ENCODE measurements around the gene TMCO4. TPM values are rescaled to one million over a fixed set of nuclear protein-coding genes. Genes with fewer than 3 reads are reported as not detected.

Gene TMCO4
- total RNA-seq, 4 donors from 2014 or later: 19.0 to 26.6 (median 20.7) TPM

DNA sequence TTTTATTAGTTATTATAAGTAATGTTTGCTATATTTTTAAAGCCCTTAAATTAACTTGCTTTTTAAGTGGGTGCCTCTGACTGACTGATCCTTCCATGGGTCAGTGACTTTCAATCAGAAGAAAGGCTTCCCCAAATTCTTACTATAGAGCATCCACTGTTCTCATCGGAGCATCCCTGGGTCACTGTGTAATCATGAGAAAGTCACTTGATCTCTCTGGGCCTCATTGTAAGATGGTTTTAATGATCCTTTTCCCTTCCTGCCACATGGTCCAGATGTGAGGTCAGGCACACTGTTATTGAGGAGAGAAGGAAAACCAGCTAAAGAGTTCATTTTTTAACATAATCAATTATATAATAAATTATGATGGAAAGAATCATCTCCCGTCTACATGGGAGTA lies 166.6 kb downstream of the TMCO4 start:
- ATAC-seq (ENCODE audit: low FRiP score): no peak
- TF ChIP-seq, protein P1, sequence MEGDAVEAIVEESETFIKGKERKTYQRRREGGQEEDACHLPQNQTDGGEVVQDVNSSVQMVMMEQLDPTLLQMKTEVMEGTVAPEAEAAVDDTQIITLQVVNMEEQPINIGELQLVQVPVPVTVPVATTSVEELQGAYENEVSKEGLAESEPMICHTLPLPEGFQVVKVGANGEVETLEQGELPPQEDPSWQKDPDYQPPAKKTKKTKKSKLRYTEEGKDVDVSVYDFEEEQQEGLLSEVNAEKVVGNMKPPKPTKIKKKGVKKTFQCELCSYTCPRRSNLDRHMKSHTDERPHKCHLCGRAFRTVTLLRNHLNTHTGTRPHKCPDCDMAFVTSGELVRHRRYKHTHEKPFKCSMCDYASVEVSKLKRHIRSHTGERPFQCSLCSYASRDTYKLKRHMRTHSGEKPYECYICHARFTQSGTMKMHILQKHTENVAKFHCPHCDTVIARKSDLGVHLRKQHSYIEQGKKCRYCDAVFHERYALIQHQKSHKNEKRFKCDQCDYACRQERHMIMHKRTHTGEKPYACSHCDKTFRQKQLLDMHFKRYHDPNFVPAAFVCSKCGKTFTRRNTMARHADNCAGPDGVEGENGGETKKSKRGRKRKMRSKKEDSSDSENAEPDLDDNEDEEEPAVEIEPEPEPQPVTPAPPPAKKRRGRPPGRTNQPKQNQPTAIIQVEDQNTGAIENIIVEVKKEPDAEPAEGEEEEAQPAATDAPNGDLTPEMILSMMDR (IDR thresholded peaks at IDR 0.05): no peak
- DNase-seq (ENCODE audit: low spot score): no peak

Other genes starting within 250 kb of the TMCO4 start
- 10 to 100 TPM; 36.8 to 97.9 (median 72.8) TPM for gene NBL1, start 155.6 kb downstream of the TMCO4 start, total RNA-seq
- not detected for gene HTR6, start 135.0 kb downstream of the TMCO4 start, total RNA-seq
- not detected for gene RNF186, start 15.4 kb upstream of the TMCO4 start, total RNA-seq
- gene OTUD3, start 82.5 kb upstream of the TMCO4 start, total RNA-seq: 1 to 10 TPM; 4.4 to 7.6 (median 5.3) TPM
- gene PLA2G2E, start 123.7 kb upstream of the TMCO4 start, total RNA-seq: not detected
- gene PLA2G2A, start 179.7 kb upstream of the TMCO4 start, total RNA-seq: 100 to 1,000 TPM; 196 to 718 (median 477) TPM